HG03139 (cell line): ENCODE data around the gene CCNA2.

ENCODE experiments used
- ATAC-seq: cut with Tn5 transposase; IDR thresholded peaks from one replicate; pipeline ENCODE4 v1.9.1; 2021; ENCODE audit not compliant: unreplicated experiment

CCNA2 gene

GRCh38 chr4:121776610-121777401, 46.9 kb downstream of the CCNA2 start:
- ATAC-seq: no peak

GRCh38 chr4:121773883-121774282, 49.8 kb downstream of the CCNA2 start:
- ATAC-seq: no peak

GRCh38 chr4:121771869-121772268, 51.8 kb downstream of the CCNA2 start:
- no peak for ATAC-seq

- ATAC-seq: no peak
Measured at GRCh38 chr4:121769341-121769740, 54.3 kb downstream of the CCNA2 start.

GRCh38 chr4:121767166-121767565, 56.5 kb downstream of the CCNA2 start:
- no peak for ATAC-seq
